K562 (cell line): ENCODE results near the gene MME. TPM values are rescaled to one million over a fixed set of nuclear protein-coding genes. Genes with fewer than 3 reads are reported as not detected.

Experiments
- ATAC-seq: fragments of 200-7000 bp; cut with Tn5 transposase; 3 replicates; pipeline ENCODE4 v1.9.1; 2020; ENCODE audit warnings: moderate library complexity
- BruUV-seq: library from RNA; stranded (reverse); fragments of 400-500 nt; replicated peaks from 2 replicates; lab custom pipeline; 2021; lab: Mats Ljungman, UMichigan
- CTCF ChIA-PET: fragments of 300-600 bp; formaldehyde crosslinking; extraction: SDS; loops from one replicate; lab custom pipeline; 2021; ENCODE audit warnings: low intra/inter-chr PET ratio; lab: Yijun Ruan, JAX
- POLR2A ChIA-PET: fragments of 300-600, 350-650 bp; sonication (Branson Sonifier 250); formaldehyde crosslinking; extraction: SDS; loops from one replicate; lab custom pipeline; 2021; ENCODE audit warnings: antibody characterized with exemption, inconsistent platforms; lab: Yijun Ruan, JAX
- DNase-seq, 4 experiments: peaks; one replicate each; pipeline versions ENCODE4 v3.0.0 to v3.0.0-alpha.2; 2011 to 2018; ENCODE audit warnings: low spot score in 3 of 4, mixed read lengths in 3 of 4; ENCODE audit errors: extremely low read depth in 1 of 4
- FAIRE-seq: peaks from 2 replicates; lab custom pipeline; 2011; peaks lifted over from hg19 to GRCh38; lab: Jason Lieb, UNC
- H2AFZ ChIP-seq: 2 replicates; pipeline ENCODE4 v1.6.0; 2011; ENCODE audit warnings: low read depth, low read length, control low read depth, inconsistent platforms
- H3K27ac ChIP-seq: fragments of 200-600 bp; 3 replicates; pipeline ENCODE4 v1.8.0; 2011; ENCODE audit warnings: low read depth, mild to moderate bottlenecking, control low read depth, inconsistent platforms, low read length, moderate library complexity, mixed read lengths; ENCODE audit errors: extremely low read depth
- H3K27me3 ChIP-seq, 2 experiments: fragments of 300-600 bp in 1 of 2; 2 replicates in 1 of 2; 3 replicates in 1 of 2; pipeline versions ENCODE4 v1.6.0 to v1.8.0; 2011; ENCODE audit warnings: inconsistent platforms in 2 of 2, low read length in 2 of 2, mild to moderate bottlenecking in 1 of 2, mixed read lengths in 1 of 2, moderate library complexity in 1 of 2; ENCODE audit not compliant: control insufficient read depth in 2 of 2, insufficient read depth in 2 of 2
- H3K36me3 ChIP-seq: fragments of 300-600 bp; 3 replicates; pipeline ENCODE4 v1.8.0; 2011; ENCODE audit warnings: mild to moderate bottlenecking, low read length, inconsistent platforms; ENCODE audit not compliant: control insufficient read depth, insufficient read depth
- H3K4me1 ChIP-seq, 2 experiments: fragments of 200-600 bp in 1 of 2; replicated peaks in 1 of 2; 2 replicates in 1 of 2; 3 replicates in 1 of 2; pipeline versions ENCODE4 v1.5.1 to v1.8.0; 2011; ENCODE audit warnings: inconsistent platforms in 2 of 2, low read length in 2 of 2, mild to moderate bottlenecking in 1 of 2, mixed read lengths in 1 of 2, moderate library complexity in 1 of 2; ENCODE audit not compliant: control insufficient read depth in 2 of 2, insufficient read depth in 2 of 2
- H3K4me2 ChIP-seq: 2 replicates; pipeline ENCODE4 v1.6.1; 2011; ENCODE audit warnings: low read length, control low read depth, inconsistent platforms, mixed read lengths; ENCODE audit not compliant: insufficient read depth
- H3K4me3 ChIP-seq: fragments of 200-600 bp; sonication (generic), shearing (Covaris generic); 2 replicates; pipeline ENCODE4 v1.5.1; 2016; ENCODE audit warnings: control low read depth, inconsistent platforms
- H3K79me2 ChIP-seq: fragments of 200-600 bp; 3 replicates; pipeline ENCODE4 v1.8.0; 2011; ENCODE audit warnings: low read length, inconsistent platforms; ENCODE audit not compliant: control insufficient read depth, insufficient read depth
- H3K9ac ChIP-seq, 2 experiments: 2 replicates each; pipeline versions ENCODE4 v1.6.0 to v1.6.1; 2011; ENCODE audit warnings: low read depth in 2 of 2, low read length in 2 of 2, control low read depth in 1 of 2, inconsistent platforms in 1 of 2, mild to moderate bottlenecking in 1 of 2, mixed read lengths in 1 of 2; ENCODE audit not compliant: insufficient read depth in 1 of 2
- H3K9me1 ChIP-seq: one replicate; pipeline ENCODE4 v1.6.0; 2011; ENCODE audit warnings: inconsistent platforms, mild to moderate bottlenecking, low read length, moderate library complexity; ENCODE audit not compliant: control insufficient read depth, insufficient read depth
- H3K9me3 ChIP-seq: replicated peaks from 2 replicates; pipeline ENCODE4 v1.5.1; 2011; ENCODE audit warnings: low read depth, low read length, inconsistent platforms; ENCODE audit not compliant: control insufficient read depth, insufficient read depth
- H4K20me1 ChIP-seq: replicated peaks from 2 replicates; pipeline ENCODE4 v1.6.1; 2011; ENCODE audit warnings: low read length, inconsistent platforms, mixed read lengths; ENCODE audit not compliant: control insufficient read depth, insufficient read depth
- ARID3B ChIP-seq: fragments of 250-450 bp; sonication (Bioruptor Pico); IDR thresholded peaks from 2 replicates; pipeline ENCODE4 v1.4.0; 2020; ENCODE audit warnings: borderline replicate concordance
- CHAMP1 ChIP-seq: fragments of 450-650 bp; IDR thresholded peaks from 2 replicates; pipeline ENCODE4 v1.6.1; 2016; ENCODE audit warnings: mild to moderate bottlenecking
- CHD2 ChIP-seq: IDR thresholded peaks from 2 replicates; pipeline ENCODE4 v1.6.1; 2011; ENCODE audit warnings: low read depth, low read length
- CREBBP ChIP-seq: IDR thresholded peaks from one replicate; pipeline ENCODE4 v1.6.1; 2012; ENCODE audit warnings: low read depth, mild to moderate bottlenecking, control low read depth, inconsistent platforms, low read length
- ETV5 ChIP-seq: sonication (generic); formaldehyde crosslinking; IDR thresholded peaks from 2 replicates; pipeline ENCODE4 v1.4.0; 2020; ENCODE audit warnings: low read depth, mild to moderate bottlenecking, missing genetic modification reagents
- FIP1L1 ChIP-seq: fragments of 200-400 bp; formaldehyde crosslinking; IDR thresholded peaks from 2 replicates; pipeline ENCODE4 v1.6.1; 2018; ENCODE audit warnings: mild to moderate bottlenecking, low read depth, low read length; ENCODE audit not compliant: poor library complexity, severe bottlenecking
- FOXM1 ChIP-seq, 2 experiments: fragments of 450-650 bp in 1 of 2; sonication (generic) in 1 of 2; formaldehyde crosslinking in 1 of 2; IDR thresholded peaks; 2 replicates each; pipeline versions ENCODE4 v1.6.1 to v1.9.0; 2017 to 2022; ENCODE audit warnings: low read depth in 2 of 2, mild to moderate bottlenecking in 2 of 2, missing genetic modification reagents in 1 of 2, moderate library complexity in 1 of 2
- HNRNPLL ChIP-seq: fragments of 200-400 bp; formaldehyde crosslinking; IDR thresholded peaks from 2 replicates; pipeline ENCODE4 v1.6.1; 2017; ENCODE audit warnings: low read length, low read depth, mild to moderate bottlenecking; ENCODE audit not compliant: poor library complexity, severe bottlenecking
- HOXB6 ChIP-seq: fragments of 250-450 bp; sonication (Bioruptor Pico); IDR thresholded peaks from 2 replicates; pipeline ENCODE4 v1.5.1; 2022; ENCODE audit warnings: mild to moderate bottlenecking, borderline replicate concordance
- RBM15 ChIP-seq: fragments of 200-400 bp; formaldehyde crosslinking; IDR thresholded peaks from 2 replicates; pipeline ENCODE4 v1.6.1; 2018; ENCODE audit warnings: mild to moderate bottlenecking, low read length, moderate library complexity; ENCODE audit not compliant: insufficient read depth
- SRSF9 ChIP-seq: fragments of 200-400 bp; formaldehyde crosslinking; IDR thresholded peaks from 2 replicates; pipeline ENCODE4 v1.6.1; 2017; ENCODE audit warnings: low read depth, low read length, borderline replicate concordance
- ZFP91 ChIP-seq: sonication (generic); formaldehyde crosslinking; IDR thresholded peaks from 2 replicates; pipeline ENCODE4 v1.8.0; 2022; ENCODE audit warnings: mild to moderate bottlenecking, missing genetic modification reagents
- ZNF133 ChIP-seq: fragments of 250-450 bp; sonication (Bioruptor Pico); IDR thresholded peaks from 2 replicates; pipeline ENCODE4 v1.4.0; 2020; ENCODE audit warnings: mild to moderate bottlenecking
- ZNF785 ChIP-seq: fragments of 250-450 bp; sonication (Bioruptor Pico); IDR thresholded peaks from 2 replicates; pipeline ENCODE4 v1.4.0; 2020; ENCODE audit warnings: mild to moderate bottlenecking
- ZNF830 ChIP-seq: fragments of 250-450 bp; sonication (Bioruptor Pico); IDR thresholded peaks from 2 replicates; pipeline ENCODE4 v1.5.0; 2021; ENCODE audit warnings: mild to moderate bottlenecking
- WGBS: fragments of 100-300 bp; shearing (Covaris generic); methylation state at CpG from one replicate; pipeline ENCODE4 v1.1.6; 2016; ENCODE audit warnings: low coverage, mixed read lengths; ENCODE audit not compliant: insufficient coverage; ENCODE audit errors: missing lambda C conversion rate; 5-methylcytosine and 5-hydroxymethylcytosine counted together
- in situ Hi-C: fragments of 300-500 bp; cut with MboI; formaldehyde crosslinking; loops from 4 replicates; pipeline ENCODE4 v1.15.0; 2018; ENCODE audit warnings: inconsistent platforms, mixed read lengths
- intact Hi-C: fragments of 100-400 bp; cut with micrococcal nuclease; formaldehyde crosslinking; loops from 2 replicates; pipeline ENCODE4 v1.14.2; 2022
- polyA plus RNA-seq, 8 experiments: library from polyadenylated mRNA; depleted of rRNA in 4 of 8; stranded (reverse) in 5 of 8; unstranded in 3 of 8; fragments of >200 nt; fragmentation: Nextera tagmentation in 2 of 8; fragmentation: Illumina TruSeq in 1 of 8; extraction: Ambion mirVana in 2 of 8; extraction: Trizol in 1 of 8; gene quantifications; 2 replicates each; pipeline versions ENCODE4 v1.2.1 to v1.2.3, GENCODE V29; 2011 to 2014; ENCODE audit warnings: inconsistent platforms in 1 of 8, missing spikeins in 1 of 8
- total RNA-seq, 7 experiments: library from RNA; depleted of rRNA in 6 of 7; stranded (reverse); fragments of >200 nt in 6 of 7; fragmentation: Illumina TruSeq in 2 of 7; extraction: Trizol in 2 of 7; gene quantifications; 2 replicates each; pipeline versions ENCODE4 v1.2.1 to v1.2.3, GENCODE V29; 2011 to 2021; ENCODE audit warnings: low replicate concordance in 1 of 7

The MME gene
- total and polyA plus RNA-seq, 9 of the 15 experiments (the other 6 are each of a cell fraction or from before 2014, with no cell fraction given), result 0.80 to 8.6 (median 2.5) TPM

GRCh38 chr3:155197786-155198185 is 117.7 kb downstream of the MME start:
- FAIRE-seq (no peak), ATAC-seq (no peak), DNase-seq (no peak)
- no peaks in the 10 kb centered on the region for H3K79me2 ChIP-seq
- H2AFZ ChIP-seq, result peak overlapping the region; percentile 46
- no peaks in the 10 kb centered on the region for H3K9me3 ChIP-seq
- no peak overlapping the region for H3K9ac ChIP-seq
- H3K27ac ChIP-seq, result no peak overlapping the region
- BruUV-seq, result no TSS peak
- H3K27me3 ChIP-seq, result no peaks in the 10 kb centered on the region
- POLR2A ChIA-PET, result no interaction called here
- in situ Hi-C loops, result no loop called here
- intact Hi-C loops, result no loop called here
- H3K9me1 ChIP-seq, result no peaks in the 10 kb centered on the region
- no peaks in the 10 kb centered on the region for H3K36me3 ChIP-seq
- H3K4me3 ChIP-seq, result no peak overlapping the region
- H3K4me2 ChIP-seq, result no peak overlapping the region
- 82% methylated on average over 2 of the region's 2 CpGs for WGBS
- H3K4me1 ChIP-seq, result peaks cover 0 to 7% of the 10 kb centered on the region in 2 experiments; a peak in 2 of 5 replicates
- TF ChIP-seq CREBBP (no peak), ZFP91 (CRISPR knock-in tag) (no peak), CHAMP1 (no peak), ZNF830 (no peak), FIP1L1 (no peak), SRSF9 (no peak), CHD2 (no peak), RBM15 (no peak), FOXM1 (IDR thresholded peaks at IDR 0.05; ENCODE audit: low read depth) (no peak), FOXM1 (CRISPR knock-in tag; IDR thresholded peaks at IDR 0.05; ENCODE audit: low read depth) (no peak), ZNF785 (CRISPR knock-in tag) (no peak), ZNF133 (CRISPR knock-in tag) (no peak), HOXB6 (CRISPR knock-in tag) (no peak), ETV5 (CRISPR knock-in tag) (no peak), ARID3B (no peak), HNRNPLL (no peak)
- H4K20me1 ChIP-seq, result no peaks in the 10 kb centered on the region
- CTCF ChIA-PET, result no interaction called here
